Cerebellar cortex (tissue), 1 donor: ENCODE measurements around the gene EIF4G1.
"Not testable (repeated sequence)": the region's sequence is repeated elsewhere in the genome, so short reads cannot be mapped to it uniquely, and the experiment has no call there.

Source experiments
- DNase-seq: peaks from one replicate; pipeline ENCODE4 v3.0.0-alpha.2; 2015; ENCODE audit warnings: low spot score

Gene EIF4G1, protein sequence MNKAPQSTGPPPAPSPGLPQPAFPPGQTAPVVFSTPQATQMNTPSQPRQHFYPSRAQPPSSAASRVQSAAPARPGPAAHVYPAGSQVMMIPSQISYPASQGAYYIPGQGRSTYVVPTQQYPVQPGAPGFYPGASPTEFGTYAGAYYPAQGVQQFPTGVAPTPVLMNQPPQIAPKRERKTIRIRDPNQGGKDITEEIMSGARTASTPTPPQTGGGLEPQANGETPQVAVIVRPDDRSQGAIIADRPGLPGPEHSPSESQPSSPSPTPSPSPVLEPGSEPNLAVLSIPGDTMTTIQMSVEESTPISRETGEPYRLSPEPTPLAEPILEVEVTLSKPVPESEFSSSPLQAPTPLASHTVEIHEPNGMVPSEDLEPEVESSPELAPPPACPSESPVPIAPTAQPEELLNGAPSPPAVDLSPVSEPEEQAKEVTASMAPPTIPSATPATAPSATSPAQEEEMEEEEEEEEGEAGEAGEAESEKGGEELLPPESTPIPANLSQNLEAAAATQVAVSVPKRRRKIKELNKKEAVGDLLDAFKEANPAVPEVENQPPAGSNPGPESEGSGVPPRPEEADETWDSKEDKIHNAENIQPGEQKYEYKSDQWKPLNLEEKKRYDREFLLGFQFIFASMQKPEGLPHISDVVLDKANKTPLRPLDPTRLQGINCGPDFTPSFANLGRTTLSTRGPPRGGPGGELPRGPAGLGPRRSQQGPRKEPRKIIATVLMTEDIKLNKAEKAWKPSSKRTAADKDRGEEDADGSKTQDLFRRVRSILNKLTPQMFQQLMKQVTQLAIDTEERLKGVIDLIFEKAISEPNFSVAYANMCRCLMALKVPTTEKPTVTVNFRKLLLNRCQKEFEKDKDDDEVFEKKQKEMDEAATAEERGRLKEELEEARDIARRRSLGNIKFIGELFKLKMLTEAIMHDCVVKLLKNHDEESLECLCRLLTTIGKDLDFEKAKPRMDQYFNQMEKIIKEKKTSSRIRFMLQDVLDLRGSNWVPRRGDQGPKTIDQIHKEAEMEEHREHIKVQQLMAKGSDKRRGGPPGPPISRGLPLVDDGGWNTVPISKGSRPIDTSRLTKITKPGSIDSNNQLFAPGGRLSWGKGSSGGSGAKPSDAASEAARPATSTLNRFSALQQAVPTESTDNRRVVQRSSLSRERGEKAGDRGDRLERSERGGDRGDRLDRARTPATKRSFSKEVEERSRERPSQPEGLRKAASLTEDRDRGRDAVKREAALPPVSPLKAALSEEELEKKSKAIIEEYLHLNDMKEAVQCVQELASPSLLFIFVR (N-terminal part only)

DNA sequence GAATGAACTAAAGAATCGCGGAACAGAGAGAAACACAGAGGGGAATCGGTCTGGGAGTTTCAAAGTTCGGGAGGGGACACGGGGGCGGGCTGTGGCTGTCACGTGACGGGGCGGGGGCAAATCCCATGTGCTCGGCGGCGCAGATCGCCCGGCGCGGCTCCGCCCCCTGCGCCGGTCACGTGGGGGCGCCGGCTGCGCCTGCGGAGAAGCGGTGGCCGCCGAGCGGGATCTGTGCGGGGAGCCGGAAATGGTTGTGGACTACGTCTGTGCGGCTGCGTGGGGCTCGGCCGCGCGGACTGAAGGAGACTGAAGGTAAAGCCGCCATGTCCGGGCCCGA is at the start of gene EIF4G1:
Gene EIF4G1 (plus strand): TSS at position 244 of the 337 bp plus-strand sequence. CDS start 1,191 bp downstream, outside the sequence.
- peak; percentile 90 for DNase-seq

DNA sequence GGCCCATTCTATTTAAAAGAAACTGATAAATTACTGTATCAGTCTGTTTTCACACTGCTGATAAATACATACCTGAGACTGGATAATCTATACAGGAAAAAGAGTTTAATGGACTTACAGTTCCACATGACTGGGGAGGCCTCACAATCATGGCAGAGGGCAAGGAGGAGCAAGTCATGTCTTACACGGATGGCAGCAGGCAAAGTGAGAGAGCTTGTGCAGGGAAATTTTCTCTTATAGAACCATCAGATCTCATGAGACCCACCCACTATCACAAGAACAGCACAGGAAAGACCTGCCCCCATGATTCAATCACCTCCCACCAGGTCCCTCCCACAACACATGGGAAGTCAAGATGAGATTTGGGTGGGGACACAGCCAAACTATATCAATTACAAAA is 47.2 kb upstream of the EIF4G1 start:
- not testable (repeated sequence) for DNase-seq

DNA sequence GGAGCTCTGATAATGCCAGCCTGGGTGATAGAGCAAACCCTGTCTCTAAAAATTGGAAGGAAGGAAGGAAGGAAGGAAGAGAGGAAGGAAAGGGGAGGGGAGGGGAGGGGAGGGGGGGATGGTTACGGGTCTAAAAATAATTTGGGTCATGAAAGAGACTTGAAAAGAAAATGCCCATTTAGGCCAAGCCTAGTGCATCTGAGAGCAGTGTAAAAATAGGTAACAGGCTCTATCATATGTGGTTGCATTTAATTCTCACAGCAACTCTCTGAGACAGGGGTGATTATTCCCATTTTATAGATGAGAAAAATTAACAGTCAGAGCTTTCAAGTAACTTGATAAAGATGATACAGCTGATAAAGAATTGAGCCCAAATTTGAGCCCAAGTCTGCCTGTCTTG is 42.1 kb upstream of the EIF4G1 start:
- DNase-seq, result no peak

DNA sequence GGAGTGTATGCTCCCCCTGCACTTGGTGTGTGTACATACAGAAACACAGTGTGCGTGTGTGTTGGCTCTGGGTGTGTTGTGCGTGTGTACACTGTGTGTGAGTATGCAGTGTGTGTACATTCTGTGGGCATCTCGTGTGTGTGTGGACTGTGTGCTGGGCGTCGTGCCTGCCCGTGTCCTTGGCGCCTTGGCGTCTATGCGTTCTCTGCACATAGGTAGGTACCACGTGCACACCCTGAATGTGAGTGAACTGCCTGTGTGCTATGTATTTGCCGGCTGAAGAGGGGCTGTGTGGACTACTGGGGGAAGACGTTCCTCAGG is 39.1 kb upstream of the EIF4G1 start:
- DNase-seq, result peak; percentile 27

DNA sequence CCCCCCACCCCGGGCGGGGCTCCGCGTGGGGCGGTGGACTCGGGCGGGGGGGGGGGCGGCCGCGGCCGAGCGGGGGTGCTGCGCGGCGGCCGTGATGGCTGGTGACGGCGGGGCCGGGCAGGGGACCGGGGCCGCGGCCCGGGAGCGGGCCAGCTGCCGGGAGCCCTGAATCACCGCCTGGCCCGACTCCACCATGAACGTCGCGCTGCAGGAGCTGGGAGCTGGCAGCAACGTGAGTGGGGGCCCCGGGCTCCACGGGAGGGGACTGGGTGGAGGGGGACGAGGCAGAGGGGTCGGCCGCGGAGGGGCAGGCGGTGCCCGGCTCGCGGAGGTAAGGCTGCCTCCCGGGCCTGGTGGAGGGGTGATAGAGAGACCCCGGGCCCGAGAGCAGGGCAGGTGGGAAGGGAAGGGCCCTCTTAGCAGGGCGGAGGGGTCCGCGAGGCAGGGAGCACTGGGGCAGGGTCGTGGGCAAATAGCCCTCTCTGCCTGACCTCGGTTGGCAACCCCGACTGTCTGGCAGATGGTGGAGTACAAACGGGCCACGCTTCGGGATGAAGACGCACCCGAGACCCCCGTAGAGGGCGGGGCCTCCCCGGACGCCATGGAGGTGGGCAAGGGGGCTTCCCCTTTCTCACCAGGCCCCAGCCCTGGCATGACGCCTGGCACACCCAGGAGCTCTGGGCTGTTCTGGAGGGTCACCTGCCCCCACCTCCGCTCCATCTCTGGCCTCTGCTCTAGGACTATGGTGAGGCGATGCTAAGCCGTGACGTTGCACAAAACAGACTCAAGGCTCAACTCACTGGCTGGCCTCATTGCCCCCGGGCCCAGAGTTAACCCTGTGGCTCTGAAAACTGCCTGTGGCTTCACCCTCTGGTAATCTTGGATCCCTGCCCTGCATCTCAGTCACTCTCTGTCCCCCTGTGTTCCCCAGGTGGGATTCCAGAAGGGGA is 38.2 kb upstream of the EIF4G1 start, which contains the start of gene ECE2:
Gene ECE2 (plus strand): TSS at position 62 of the 950 bp plus-strand sequence. CDS start 132 bp downstream, at position 194.
- peak; percentile 29 for DNase-seq

DNA sequence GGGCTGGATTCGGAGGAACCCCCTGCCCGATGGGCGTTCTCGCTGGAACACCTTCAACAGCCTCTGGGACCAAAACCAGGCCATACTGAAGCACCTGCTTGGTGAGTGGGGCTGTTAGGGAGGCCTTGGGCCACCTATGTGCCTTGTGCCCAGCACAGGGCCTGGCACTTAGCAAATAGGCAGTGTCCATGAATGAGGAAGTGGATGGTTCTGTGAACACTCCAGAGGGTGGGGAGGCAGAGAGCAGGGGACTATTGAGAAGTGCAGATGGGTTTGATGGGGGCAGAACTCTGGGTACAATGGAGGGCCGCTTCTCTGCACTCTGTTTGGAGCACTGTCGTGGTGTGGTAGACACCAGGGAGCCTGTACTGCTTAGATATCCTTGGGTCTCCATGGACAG is 37.0 kb upstream of the EIF4G1 start:
- DNase-seq, result no peak

DNA sequence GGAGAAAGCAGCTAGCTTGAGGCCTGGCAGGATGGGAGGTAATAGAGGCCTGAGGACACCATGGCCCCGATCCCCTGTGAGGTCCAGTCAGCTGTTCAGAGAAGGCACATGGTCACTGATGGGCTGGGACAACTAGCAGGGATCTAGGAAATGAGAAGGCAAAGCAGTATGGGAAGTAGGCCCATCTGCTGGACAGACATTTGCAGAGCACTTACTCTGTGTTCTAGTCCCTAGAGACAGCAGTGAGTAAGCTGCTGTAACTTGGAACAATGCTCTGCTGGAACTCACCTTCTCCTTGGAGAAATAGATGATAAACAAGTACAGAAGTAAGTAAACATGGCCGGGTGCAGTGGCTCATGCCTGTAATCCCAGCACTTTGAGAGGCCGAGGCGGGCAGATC is 31.5 kb upstream of the EIF4G1 start:
- DNase-seq, result no peak

DNA sequence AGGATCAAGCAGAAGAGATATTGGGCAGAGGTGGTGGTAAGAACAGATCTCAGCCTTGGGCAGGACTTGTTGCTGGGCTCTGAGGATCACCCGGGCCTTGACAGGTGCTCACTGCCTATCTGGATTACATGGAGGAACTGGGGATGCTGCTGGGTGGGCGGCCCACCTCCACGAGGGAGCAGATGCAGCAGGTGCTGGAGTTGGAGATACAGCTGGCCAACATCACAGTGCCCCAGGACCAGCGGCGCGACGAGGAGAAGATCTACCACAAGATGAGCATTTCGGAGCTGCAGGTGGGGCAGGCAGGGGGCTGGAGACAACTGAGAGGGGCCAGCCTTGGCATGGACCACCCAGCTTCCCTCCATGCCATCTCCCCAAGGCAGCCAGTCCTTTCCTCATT is 30.7 kb upstream of the EIF4G1 start:
- DNase-seq, result no peak

DNA sequence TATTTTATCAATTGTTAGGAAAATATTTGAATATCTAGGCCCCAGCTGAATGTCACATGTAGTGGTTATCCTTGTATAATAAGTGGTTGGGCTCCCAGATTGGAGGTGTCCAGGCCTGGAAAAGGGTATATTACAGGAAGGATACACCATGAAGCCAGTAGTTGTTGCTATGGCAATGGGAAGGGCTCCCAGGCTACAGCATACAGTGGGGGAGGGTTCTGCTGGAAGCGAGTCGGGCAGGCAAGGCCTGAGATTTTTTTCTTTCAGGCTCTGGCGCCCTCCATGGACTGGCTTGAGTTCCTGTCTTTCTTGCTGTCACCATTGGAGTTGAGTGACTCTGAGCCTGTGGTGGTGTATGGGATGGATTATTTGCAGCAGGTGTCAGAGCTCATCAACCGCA is 29.7 kb upstream of the EIF4G1 start:
- DNase-seq, result peak; percentile 89

DNA sequence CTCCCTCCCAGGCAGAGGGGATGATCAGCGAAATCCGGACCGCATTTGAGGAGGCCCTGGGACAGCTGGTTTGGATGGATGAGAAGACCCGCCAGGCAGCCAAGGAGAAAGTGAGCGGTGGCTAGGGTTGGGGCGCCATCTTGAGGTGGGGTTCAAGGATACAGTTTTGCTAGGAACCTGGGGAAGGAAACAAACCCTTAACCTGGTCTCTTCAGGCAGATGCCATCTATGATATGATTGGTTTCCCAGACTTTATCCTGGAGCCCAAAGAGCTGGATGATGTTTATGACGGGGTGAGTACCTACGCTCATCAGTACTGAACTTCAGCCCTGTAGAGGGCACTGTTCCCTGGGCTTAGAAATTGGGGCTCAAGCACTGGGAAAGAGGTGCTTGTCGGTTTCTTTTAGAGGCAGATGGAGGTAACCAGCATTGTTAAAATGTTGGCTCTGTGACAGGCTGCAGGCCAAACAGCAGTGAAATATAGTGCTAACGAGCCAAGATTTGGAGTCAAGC is 24.9 kb upstream of the EIF4G1 start:
- peak; percentile 72 for DNase-seq

DNA sequence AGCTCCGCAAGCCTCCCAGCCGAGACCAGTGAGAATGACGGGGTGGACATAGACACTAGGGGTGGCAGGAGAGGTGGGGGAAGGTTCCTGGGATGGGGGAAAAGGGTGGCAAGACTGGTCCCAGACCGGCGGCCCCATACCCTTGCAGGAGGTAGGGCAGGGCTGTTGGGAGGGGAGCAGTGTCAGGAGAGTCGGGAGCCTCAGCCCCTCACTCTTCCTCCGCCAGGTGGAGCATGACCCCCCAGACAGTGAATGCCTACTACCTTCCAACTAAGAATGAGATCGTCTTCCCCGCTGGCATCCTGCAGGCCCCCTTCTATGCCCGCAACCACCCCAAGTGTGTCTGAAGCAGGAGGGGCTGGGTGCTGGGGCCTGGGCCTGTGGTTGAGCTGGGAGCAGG is 24.1 kb upstream of the EIF4G1 start:
- no peak for DNase-seq

DNA sequence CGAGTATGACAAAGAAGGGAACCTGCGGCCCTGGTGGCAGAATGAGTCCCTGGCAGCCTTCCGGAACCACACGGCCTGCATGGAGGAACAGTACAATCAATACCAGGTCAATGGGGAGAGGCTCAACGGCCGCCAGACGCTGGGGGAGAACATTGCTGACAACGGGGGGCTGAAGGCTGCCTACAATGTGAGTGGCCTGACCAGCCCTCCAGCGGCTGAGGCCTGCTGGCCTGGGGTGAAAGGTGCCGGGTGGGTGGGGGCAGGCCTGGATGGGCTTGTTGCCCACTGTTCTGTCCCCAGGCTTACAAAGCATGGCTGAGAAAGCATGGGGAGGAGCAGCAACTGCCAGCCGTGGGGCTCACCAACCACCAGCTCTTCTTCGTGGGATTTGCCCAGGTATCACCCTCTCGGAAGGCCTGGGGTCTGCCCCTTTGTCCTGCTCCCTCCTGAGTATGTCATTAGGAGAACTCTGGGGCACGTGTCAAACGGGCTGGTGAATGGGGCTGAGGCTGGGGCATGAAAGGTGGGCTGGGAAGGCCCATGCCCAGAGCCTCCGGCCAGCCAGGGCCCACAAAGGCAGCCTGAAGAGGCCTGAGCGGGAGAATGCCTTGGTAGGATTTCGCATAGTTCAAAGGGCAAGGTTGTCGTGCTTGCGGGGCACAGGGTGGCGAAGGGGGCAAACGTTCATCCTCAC is 23.2 kb upstream of the EIF4G1 start:
- no peak for DNase-seq

DNA sequence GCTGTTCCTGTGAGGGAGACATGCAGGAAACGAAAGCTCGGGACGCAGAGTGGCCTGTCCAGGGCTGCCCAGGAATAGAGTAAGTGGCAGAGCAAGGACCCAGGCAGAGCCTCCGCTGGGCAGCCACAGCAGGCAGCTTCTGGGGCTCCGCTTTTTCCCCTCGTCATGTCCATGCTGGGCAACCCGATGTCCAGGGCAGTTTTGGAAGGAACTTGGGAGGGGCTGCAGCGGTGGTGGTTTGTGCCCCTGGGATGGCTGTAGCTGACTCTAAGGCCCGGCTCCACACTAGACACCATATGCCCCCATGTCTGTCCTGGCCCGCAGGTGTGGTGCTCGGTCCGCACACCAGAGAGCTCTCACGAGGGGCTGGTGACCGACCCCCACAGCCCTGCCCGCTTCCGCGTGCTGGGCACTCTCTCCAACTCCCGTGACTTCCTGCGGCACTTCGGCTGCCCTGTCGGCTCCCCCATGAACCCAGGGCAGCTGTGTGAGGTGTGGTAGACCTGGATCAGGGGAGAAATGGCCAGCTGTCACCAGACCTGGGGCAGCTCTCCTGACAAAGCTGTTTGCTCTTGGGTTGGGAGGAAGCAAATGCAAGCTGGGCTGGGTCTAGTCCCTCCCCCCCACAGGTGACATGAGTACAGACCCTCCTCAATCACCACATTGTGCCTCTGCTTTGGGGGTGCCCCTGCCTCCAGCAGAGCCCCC is 22.5 kb upstream of the EIF4G1 start:
- DNase-seq, result no peak

DNA sequence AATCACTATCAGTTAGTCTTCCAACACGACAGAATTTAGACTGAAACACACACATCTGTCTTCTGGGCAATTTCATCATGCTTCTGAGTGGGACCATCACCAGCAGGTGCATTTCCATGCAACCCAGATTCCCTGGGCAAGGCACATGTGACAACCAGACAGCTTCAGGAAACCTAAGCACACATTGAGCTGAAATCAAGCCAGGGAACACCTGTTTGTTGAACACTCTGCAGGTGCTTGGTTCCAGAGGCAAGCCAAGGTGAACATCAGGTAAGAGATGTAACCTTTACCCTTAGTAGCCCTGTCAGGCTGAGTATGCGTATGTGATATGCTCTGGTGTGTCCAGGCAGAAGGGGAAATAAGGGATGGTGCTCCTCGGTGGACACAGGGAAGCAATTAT is 18.6 kb upstream of the EIF4G1 start:
- no peak for DNase-seq

DNA sequence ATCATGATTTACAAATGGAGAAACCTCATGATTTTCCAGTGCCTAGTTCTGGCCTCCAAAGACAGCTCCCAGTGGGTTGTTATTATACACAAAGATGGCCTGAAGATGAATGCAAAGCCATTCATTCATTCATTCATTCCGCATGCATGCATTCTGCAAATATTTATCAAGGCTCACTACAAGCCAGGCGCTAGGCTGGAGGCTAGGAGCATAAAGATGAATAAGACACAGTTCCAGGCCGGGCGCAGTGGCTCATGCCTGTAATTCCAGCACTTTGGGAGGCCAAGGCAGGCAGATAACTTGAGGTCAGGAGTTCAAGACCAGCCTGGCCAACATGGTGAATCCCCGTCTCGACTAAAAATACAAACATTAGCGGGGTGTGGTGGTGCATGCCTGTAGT is 17.8 kb upstream of the EIF4G1 start:
- DNase-seq, result no peak

DNA sequence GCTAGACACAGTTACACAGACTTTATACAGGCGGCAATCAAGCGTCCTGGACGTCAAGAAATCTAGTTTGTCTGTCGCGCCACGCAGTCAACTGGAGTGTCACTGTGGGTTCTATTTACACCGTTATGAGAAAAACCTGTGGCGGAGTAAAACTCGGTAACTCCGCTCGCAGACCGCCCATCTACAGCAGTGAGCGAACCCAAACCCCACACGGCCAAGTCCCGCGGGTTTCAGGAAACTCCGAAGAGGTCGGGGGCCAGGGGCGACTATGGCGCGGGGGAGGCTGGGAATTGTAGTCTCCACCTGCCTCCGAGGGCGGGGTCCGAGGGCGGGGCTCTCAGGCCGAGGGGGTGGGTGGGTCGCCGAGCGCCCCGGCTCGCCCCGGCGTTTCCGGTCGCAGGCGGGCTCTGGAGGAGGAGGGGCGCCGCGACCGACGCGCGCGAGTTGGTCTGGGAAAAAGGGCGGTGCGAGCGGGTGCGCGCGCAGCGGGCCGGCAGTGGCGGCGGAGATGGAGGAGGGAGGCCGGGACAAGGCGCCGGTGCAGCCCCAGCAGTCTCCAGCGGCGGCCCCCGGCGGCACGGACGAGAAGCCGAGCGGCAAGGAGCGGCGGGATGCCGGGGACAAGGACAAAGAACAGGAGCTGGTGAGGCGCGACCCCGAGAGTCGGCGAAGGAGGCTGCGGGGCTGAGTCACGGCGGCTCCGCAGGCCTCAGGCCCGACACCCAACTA is 15.5 kb upstream of the EIF4G1 start, which contains the start of gene PSMD2:
Gene PSMD2 (plus strand): TSS at position 483 of the 729 bp plus-strand sequence. CDS start 26 bp downstream, at position 509.
- peak; percentile 97 for DNase-seq

DNA sequence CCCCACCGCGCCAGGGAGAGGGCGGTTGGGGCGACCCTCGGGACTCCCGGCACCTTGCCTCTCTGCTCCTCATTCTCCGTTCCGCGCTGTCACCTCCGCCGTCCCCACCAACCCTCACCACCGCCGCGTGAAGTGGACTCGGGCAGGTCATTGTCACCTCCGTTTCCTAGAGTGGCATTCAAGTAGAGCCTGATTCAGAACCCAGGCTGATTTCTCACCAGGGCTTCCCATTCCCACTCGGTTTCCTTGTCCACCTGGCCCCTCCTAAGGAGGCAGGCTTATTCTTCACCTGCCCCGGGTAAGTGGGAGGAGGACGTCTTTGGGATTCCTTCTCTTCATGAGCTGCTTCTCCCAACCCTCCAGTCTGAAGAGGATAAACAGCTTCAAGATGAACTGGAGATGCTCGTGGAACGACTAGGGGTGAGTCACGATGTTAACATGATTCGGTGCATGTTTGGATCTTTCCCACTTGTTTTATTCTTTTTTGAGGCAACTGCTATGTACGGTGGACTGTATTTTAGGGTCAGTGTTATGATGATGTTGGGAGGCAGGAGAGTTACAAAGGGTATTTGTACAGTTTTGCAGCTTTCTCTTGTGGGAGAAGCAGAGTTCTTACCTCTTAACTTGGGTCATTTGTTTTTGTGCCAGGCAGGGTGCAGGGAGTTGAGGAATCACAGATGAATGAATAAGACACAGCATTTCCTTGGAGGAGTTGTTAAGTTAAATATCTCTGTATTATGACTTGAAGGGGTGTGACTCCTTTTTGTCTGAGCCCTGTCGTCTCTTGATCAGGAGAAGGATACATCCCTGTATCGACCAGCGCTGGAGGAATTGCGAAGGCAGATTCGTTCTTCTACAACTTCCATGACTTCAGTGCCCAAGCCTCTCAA is 14.7 kb upstream of the EIF4G1 start:
- DNase-seq, result no peak

DNA sequence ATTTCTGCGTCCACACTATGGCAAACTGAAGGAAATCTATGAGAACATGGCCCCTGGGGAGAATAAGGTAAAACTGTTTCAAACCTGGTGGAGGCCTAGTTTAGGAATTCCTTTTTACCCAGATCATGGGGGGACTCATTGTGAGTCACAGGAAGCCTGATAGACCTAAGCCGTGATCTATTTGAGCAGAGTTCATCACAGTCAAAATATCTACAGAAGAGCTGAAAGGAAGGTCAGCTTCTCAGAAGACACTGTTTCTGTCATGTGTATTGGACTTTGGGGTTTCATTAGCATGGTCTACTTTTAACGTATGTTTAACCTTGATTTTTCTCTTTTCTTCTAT is 14.1 kb upstream of the EIF4G1 start:
- no peak for DNase-seq
